ENCODE results near the gene VPS26B.

The VPS26B gene

DNA sequence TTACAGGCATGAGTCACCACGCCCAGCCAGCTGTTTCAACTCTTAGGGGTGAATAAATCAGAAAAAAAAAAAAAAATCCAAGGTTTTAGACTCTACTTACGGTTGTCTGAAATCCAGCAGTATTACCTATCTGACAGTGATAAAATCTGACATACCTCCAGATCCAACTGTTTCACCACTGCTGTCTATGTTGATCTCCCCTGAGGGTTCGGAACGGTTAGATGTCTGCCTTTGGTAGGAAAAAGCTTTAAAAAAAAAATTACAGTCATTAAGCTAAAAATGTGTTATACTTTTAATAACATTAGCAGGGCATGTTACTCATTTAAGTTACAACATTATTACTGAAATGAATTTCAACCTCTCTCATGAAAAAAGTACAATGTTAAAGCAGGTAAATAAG, 21.8 kb upstream of the VPS26B start:
- Histone ChIP-seq H4K91ac (ENCODE audit: low read depth, low read length) (no peak overlapping the region), H4K12ac (ENCODE audit: low read depth, low read length) (no peak overlapping the region), H3K79me1 (ENCODE audit: low read length) (no peaks in the 10 kb centered on the region), H3K4me3 (ENCODE audit: low read depth, low read length) (no peak overlapping the region), H3K4ac (ENCODE audit: low read depth, low read length) (no peak overlapping the region), H2AK5ac (ENCODE audit: low read length) (no peak overlapping the region), H3K4me2 (ENCODE audit: low read length) (no peak overlapping the region), H3K27me3 (ENCODE audit: insufficient read depth, low read length) (no peaks in the 10 kb centered on the region), H3K79me2 (ENCODE audit: control insufficient read depth, insufficient read depth, low read length, poor library complexity) (no peaks in the 10 kb centered on the region), H3K9ac (ENCODE audit: low read length) (no peak overlapping the region), H2BK120ac (ENCODE audit: insufficient read depth, low read length, poor library complexity) (no peak overlapping the region), H3K18ac (ENCODE audit: low read length) (no peak overlapping the region), H3K9me3 (ENCODE audit: insufficient read depth, low read depth, low read length) (no peaks in the 10 kb centered on the region), H3K27ac (ENCODE audit: low read depth, low read length) (no peak overlapping the region), H3K23ac (ENCODE audit: low read length) (no peak overlapping the region), H3K4me1 (ENCODE audit: control insufficient read depth in 1 of 2, insufficient read depth in 2 of 2, low read length in 2 of 2) (no peaks in the 10 kb centered on the region), H4K8ac (ENCODE audit: low read depth, low read length) (no peak overlapping the region), H3K14ac (ENCODE audit: low read length) (no peak overlapping the region), H3K36me3 (ENCODE audit: control insufficient read depth in 1 of 2, insufficient read depth in 2 of 2, low read length in 2 of 2) (peaks cover 20 to 36% of the 10 kb centered on the region in 2 experiments), H2BK12ac (ENCODE audit: low read length) (no peak overlapping the region), H2BK5ac (ENCODE audit: low read depth, low read length, poor library complexity) (no peak overlapping the region), H2AFZ (ENCODE audit: insufficient read depth, low read length, poor library complexity) (no peak overlapping the region)
- WGBS (ENCODE audit: extremely low coverage, insufficient coverage, insufficient read length): no CpG with 5 or more reads among the region's 4 CpGs
- peak; percentile 81 to 95 for DNase-seq

DNA sequence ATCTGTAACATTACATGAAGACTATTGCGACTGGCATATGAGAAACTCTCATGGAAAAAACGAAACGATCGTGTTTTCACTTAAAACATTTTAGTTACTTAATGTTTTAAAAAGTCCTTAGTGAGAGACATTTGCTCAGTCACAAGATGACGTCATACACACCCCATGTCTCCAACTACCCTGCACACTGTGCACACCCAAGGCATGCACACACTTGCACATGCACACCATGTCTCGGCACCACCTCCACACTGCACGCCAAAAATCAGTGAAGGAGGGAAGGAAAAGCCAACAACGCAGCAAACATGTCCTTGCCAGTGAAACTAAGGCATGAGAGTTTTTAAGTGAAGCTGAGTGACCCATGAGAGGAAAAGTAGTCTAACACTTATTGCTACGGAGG, 18.7 kb upstream of the VPS26B start:
- Histone ChIP-seq H2BK5ac (ENCODE audit: low read depth, low read length, poor library complexity) (no peak overlapping the region), H3K4me1 (ENCODE audit: control insufficient read depth in 1 of 2, insufficient read depth in 2 of 2, low read length in 2 of 2) (no peaks in the 10 kb centered on the region), H3K14ac (ENCODE audit: low read length) (no peak overlapping the region), H4K8ac (ENCODE audit: low read depth, low read length) (no peak overlapping the region), H3K4ac (ENCODE audit: low read depth, low read length) (no peak overlapping the region), H3K9me3 (ENCODE audit: insufficient read depth, low read depth, low read length) (no peaks in the 10 kb centered on the region), H3K23ac (ENCODE audit: low read length) (no peak overlapping the region), H3K27me3 (ENCODE audit: insufficient read depth, low read length) (no peaks in the 10 kb centered on the region), H3K79me1 (ENCODE audit: low read length) (no peaks in the 10 kb centered on the region), H4K12ac (ENCODE audit: low read depth, low read length) (no peak overlapping the region), H2BK120ac (ENCODE audit: insufficient read depth, low read length, poor library complexity) (no peak overlapping the region), H3K79me2 (ENCODE audit: control insufficient read depth, insufficient read depth, low read length, poor library complexity) (no peaks in the 10 kb centered on the region), H2BK12ac (ENCODE audit: low read length) (no peak overlapping the region), H3K18ac (ENCODE audit: low read length) (no peak overlapping the region), H3K27ac (ENCODE audit: low read depth, low read length) (no peak overlapping the region), H4K91ac (ENCODE audit: low read depth, low read length) (no peak overlapping the region), H3K4me2 (ENCODE audit: low read length) (no peak overlapping the region), H3K36me3 (ENCODE audit: control insufficient read depth in 1 of 2, insufficient read depth in 2 of 2, low read length in 2 of 2) (peaks cover 24 to 38% of the 10 kb centered on the region in 2 experiments), H3K4me3 (ENCODE audit: low read depth, low read length) (no peak overlapping the region), H2AK5ac (ENCODE audit: low read length) (no peak overlapping the region), H3K9ac (ENCODE audit: low read length) (no peak overlapping the region), H2AFZ (ENCODE audit: insufficient read depth, low read length, poor library complexity) (no peak overlapping the region)
- WGBS (ENCODE audit: extremely low coverage, insufficient coverage, insufficient read length): no CpG with 5 or more reads among the region's 9 CpGs
- peak in 1 of 2 donors; percentile 26 for DNase-seq

DNA sequence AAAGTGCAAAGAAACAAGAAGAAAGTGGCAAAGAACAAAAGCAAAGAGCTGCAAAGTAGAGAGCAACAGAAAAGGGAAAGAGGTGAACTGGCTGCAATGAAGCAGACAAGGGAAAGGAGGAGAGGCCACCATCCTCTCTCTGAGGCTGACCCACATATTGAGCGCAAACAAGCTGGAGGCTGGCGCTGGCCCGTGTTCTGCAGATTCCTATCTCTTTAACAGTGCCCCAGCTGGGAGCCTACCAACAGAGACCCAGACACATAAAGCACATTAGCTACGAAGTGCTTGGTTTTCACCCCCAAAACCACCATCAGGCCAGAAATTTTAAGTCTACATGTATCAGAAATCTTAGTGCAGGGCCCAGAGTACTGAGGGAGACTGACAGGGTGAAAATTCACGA, 18.3 kb upstream of the VPS26B start:
- Histone ChIP-seq H4K8ac (ENCODE audit: low read depth, low read length) (no peak overlapping the region), H3K4me2 (ENCODE audit: low read length) (no peak overlapping the region), H3K9me3 (ENCODE audit: insufficient read depth, low read depth, low read length) (no peaks in the 10 kb centered on the region), H2BK120ac (ENCODE audit: insufficient read depth, low read length, poor library complexity) (no peak overlapping the region), H3K14ac (ENCODE audit: low read length) (no peak overlapping the region), H2BK12ac (ENCODE audit: low read length) (no peak overlapping the region), H3K9ac (ENCODE audit: low read length) (no peak overlapping the region), H4K12ac (ENCODE audit: low read depth, low read length) (no peak overlapping the region), H3K27ac (ENCODE audit: low read depth, low read length) (no peak overlapping the region), H2BK5ac (ENCODE audit: low read depth, low read length, poor library complexity) (no peak overlapping the region), H3K18ac (ENCODE audit: low read length) (no peak overlapping the region), H3K36me3 (ENCODE audit: control insufficient read depth in 1 of 2, insufficient read depth in 2 of 2, low read length in 2 of 2) (peaks cover 20 to 35% of the 10 kb centered on the region in 2 experiments), H3K4me3 (ENCODE audit: low read depth, low read length) (no peak overlapping the region), H4K91ac (ENCODE audit: low read depth, low read length) (no peak overlapping the region), H2AK5ac (ENCODE audit: low read length) (no peak overlapping the region), H3K23ac (ENCODE audit: low read length) (no peak overlapping the region), H3K79me2 (ENCODE audit: control insufficient read depth, insufficient read depth, low read length, poor library complexity) (no peaks in the 10 kb centered on the region), H3K4me1 (ENCODE audit: control insufficient read depth in 1 of 2, insufficient read depth in 2 of 2, low read length in 2 of 2) (no peaks in the 10 kb centered on the region), H2AFZ (ENCODE audit: insufficient read depth, low read length, poor library complexity) (no peak overlapping the region), H3K4ac (ENCODE audit: low read depth, low read length) (no peak overlapping the region), H3K27me3 (ENCODE audit: insufficient read depth, low read length) (no peaks in the 10 kb centered on the region), H3K79me1 (ENCODE audit: low read length) (no peaks in the 10 kb centered on the region)
- no peak for DNase-seq
- WGBS (ENCODE audit: extremely low coverage, insufficient coverage, insufficient read length): no CpG with 5 or more reads among the region's 5 CpGs

DNA sequence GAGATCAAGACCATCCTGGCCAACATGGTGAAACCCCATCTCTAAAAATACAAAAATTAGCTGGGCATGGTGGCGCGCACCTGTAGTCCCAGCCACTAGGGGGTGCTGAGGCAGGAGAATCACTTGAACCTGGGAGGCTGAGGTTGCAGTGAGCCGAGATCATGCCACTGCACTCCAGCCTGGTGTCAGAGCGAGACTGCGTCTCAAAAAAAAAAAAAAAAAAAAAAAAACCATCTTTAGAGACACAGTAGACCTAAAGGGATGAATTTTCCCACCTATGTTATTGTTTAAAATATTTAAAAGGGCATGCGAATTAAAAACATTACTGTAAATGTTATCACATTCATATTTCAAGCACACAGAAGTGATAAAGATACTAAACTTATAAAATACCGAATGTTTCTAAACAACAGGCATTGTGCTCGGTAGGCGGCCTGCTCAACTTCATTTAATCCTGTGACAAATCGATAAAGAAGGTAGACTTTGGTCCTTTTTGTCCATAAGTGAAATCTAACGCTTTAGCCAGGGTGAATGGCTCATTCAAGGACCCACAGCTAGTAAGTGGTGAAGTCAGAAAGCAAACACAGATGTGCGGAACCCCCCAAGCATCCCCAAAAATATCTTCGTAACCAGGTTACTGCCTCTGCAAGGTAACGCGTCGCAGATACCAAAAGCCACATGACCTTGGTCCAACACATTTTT, 16.8 kb upstream of the VPS26B start:
- no peak overlapping the region for H2BK5ac ChIP-seq (ENCODE audit: low read depth, low read length, poor library complexity)
- DNase-seq: peak in 1 of 2 donors; percentile 64
- no peak overlapping the region for H3K18ac ChIP-seq (ENCODE audit: low read length)
- H3K23ac ChIP-seq (ENCODE audit: low read length): no peak overlapping the region
- H3K4me2 ChIP-seq (ENCODE audit: low read length): no peak overlapping the region
- H3K9me3 ChIP-seq (ENCODE audit: insufficient read depth, low read depth, low read length): no peaks in the 10 kb centered on the region
- no peaks in the 10 kb centered on the region for H3K79me1 ChIP-seq (ENCODE audit: low read length)
- no peak overlapping the region for H4K8ac ChIP-seq (ENCODE audit: low read depth, low read length)
- no peak overlapping the region for H3K4ac ChIP-seq (ENCODE audit: low read depth, low read length)
- H3K14ac ChIP-seq (ENCODE audit: low read length): no peak overlapping the region
- H2AFZ ChIP-seq (ENCODE audit: insufficient read depth, low read length, poor library complexity): no peak overlapping the region
- H3K27me3 ChIP-seq (ENCODE audit: insufficient read depth, low read length): no peaks in the 10 kb centered on the region
- H3K27ac ChIP-seq (ENCODE audit: low read depth, low read length): no peak overlapping the region
- H3K9ac ChIP-seq (ENCODE audit: low read length): no peak overlapping the region
- no peaks in the 10 kb centered on the region for H3K79me2 ChIP-seq (ENCODE audit: control insufficient read depth, insufficient read depth, low read length, poor library complexity)
- no peak overlapping the region for H2AK5ac ChIP-seq (ENCODE audit: low read length)
- H3K36me3 ChIP-seq (ENCODE audit: control insufficient read depth in 1 of 2, insufficient read depth in 2 of 2, low read length in 2 of 2): peaks cover 20 to 27% of the 10 kb centered on the region in 2 experiments
- H2BK12ac ChIP-seq (ENCODE audit: low read length): no peak overlapping the region
- no peak overlapping the region for H4K12ac ChIP-seq (ENCODE audit: low read depth, low read length)
- no peak overlapping the region for H4K91ac ChIP-seq (ENCODE audit: low read depth, low read length)
- no CpG with 5 or more reads among the region's 16 CpGs for WGBS (ENCODE audit: extremely low coverage, insufficient coverage, insufficient read length)
- no peak overlapping the region for H3K4me3 ChIP-seq (ENCODE audit: low read depth, low read length)
- no peaks in the 10 kb centered on the region for H3K4me1 ChIP-seq (ENCODE audit: control insufficient read depth in 1 of 2, insufficient read depth in 2 of 2, low read length in 2 of 2)
- H2BK120ac ChIP-seq (ENCODE audit: insufficient read depth, low read length, poor library complexity): no peak overlapping the region

Data from trophoblast cell (in vitro differentiated cells and primary cell).